Measurements from ENCODE around the gene FUZ.

Gene FUZ

GRCh38 chr19:49812997-49813861 is at the start of gene FUZ:
Gene FUZ, minus strand, starts transcription at chr19:49813292. Its CDS starts 186 bp downstream, at chr19:49813106.
- peak; percentile 97 for DNase-seq

- DNase-seq: no peak
Measured at GRCh38 chr19:49862391-49863253, 49.5 kb upstream of the FUZ start.

- DNase-seq: no peak
Measured at GRCh38 chr19:49861541-49862378, 48.7 kb upstream of the FUZ start.

GRCh38 chr19:49861107-49861506 is 48.0 kb upstream of the FUZ start:
- no peak for DNase-seq

- DNase-seq: no peak
Measured at GRCh38 chr19:49860336-49861102, 47.4 kb upstream of the FUZ start.

- no peak for DNase-seq
Measured at GRCh38 chr19:49859682-49860335, 46.7 kb upstream of the FUZ start.

- DNase-seq: no peak
Measured at GRCh38 chr19:49858088-49858985, 45.2 kb upstream of the FUZ start.

- no peak for DNase-seq
Measured at GRCh38 chr19:49857838-49858087, 44.7 kb upstream of the FUZ start.

- DNase-seq: no peak
Measured at GRCh38 chr19:49857061-49857837, 44.2 kb upstream of the FUZ start.

- no peak for DNase-seq
Measured at GRCh38 chr19:49856574-49857021, 43.5 kb upstream of the FUZ start.

- no peak for DNase-seq
Measured at GRCh38 chr19:49855676-49856573, 42.8 kb upstream of the FUZ start.

- DNase-seq: no peak
Measured at GRCh38 chr19:49855277-49855675, 42.2 kb upstream of the FUZ start.

- DNase-seq: no peak
Measured at GRCh38 chr19:49854378-49855263, 41.5 kb upstream of the FUZ start.

GRCh38 chr19:49853852-49854377 is 40.8 kb upstream of the FUZ start:
- no peak for DNase-seq

GRCh38 chr19:49852631-49853126 is 39.6 kb upstream of the FUZ start:
- no peak for DNase-seq

GRCh38 chr19:49851456-49852259 is 38.6 kb upstream of the FUZ start:
- no peak for DNase-seq
